Keratinocyte (primary cell): Measurements from ENCODE around the gene MAN1A2. TPM values are rescaled to one million over a fixed set of nuclear protein-coding genes. Genes with fewer than 3 reads are reported as not detected.

Experiments
- DNase-seq: peaks from one replicate; pipeline ENCODE4 v3.0.0-alpha.2; 2011; ENCODE audit warnings: low read depth, missing footprints, low spot score
- FAIRE-seq: peaks from 2 replicates; lab custom pipeline; 2011; peaks lifted over from hg19 to GRCh38; lab: Jason Lieb, UNC
- H2AFZ ChIP-seq: 2 replicates; pipeline ENCODE4 v1.6.0; 2012; ENCODE audit warnings: low read length, control low read depth, inconsistent platforms; ENCODE audit not compliant: control insufficient read depth
- H3K27ac ChIP-seq: 2 replicates; pipeline ENCODE4 v1.5.1; 2011; ENCODE audit warnings: low read length; ENCODE audit not compliant: control insufficient read depth, insufficient read depth
- H3K27me3 ChIP-seq: 3 replicates; pipeline ENCODE4 v1.6.0; 2011; ENCODE audit warnings: low read length; ENCODE audit not compliant: control insufficient read depth, insufficient read depth; ENCODE audit errors: extremely low read depth
- H3K36me3 ChIP-seq, 2 experiments: 2 replicates in 1 of 2; 3 replicates in 1 of 2; pipeline ENCODE4 v1.5.1; 2011; ENCODE audit warnings: low read length in 2 of 2, mild to moderate bottlenecking in 1 of 2; ENCODE audit not compliant: control insufficient read depth in 2 of 2, insufficient read depth in 2 of 2; ENCODE audit errors: extremely low read depth in 1 of 2
- H3K4me1 ChIP-seq: 3 replicates; pipeline ENCODE4 v1.5.1; 2011; ENCODE audit warnings: low read length; ENCODE audit not compliant: control insufficient read depth, insufficient read depth; ENCODE audit errors: extremely low read depth
- H3K4me2 ChIP-seq: 3 replicates; pipeline ENCODE4 v1.6.0; 2011; ENCODE audit warnings: low read depth, low read length; ENCODE audit not compliant: control insufficient read depth, insufficient read depth; ENCODE audit errors: extremely low read depth
- H3K4me3 ChIP-seq, 3 experiments: fragments of 200-600 bp in 1 of 3; sonication (generic) in 1 of 3; 2 replicates in 2 of 3; 3 replicates in 1 of 3; pipeline ENCODE4 v1.5.1; 2011 to 2016; ENCODE audit warnings: low read length in 3 of 3, mild to moderate bottlenecking in 3 of 3, control low read depth in 2 of 3, inconsistent platforms in 1 of 3, low read depth in 1 of 3, mixed read lengths in 1 of 3, mixed run types in 1 of 3, moderate library complexity in 1 of 3; ENCODE audit not compliant: control insufficient read depth in 2 of 3, insufficient read depth in 2 of 3; ENCODE audit errors: extremely low read depth in 1 of 3
- H3K79me2 ChIP-seq: 2 replicates; pipeline ENCODE4 v1.6.0; 2012; ENCODE audit warnings: low read length; ENCODE audit not compliant: control insufficient read depth, insufficient read depth
- H3K9ac ChIP-seq: 3 replicates; pipeline ENCODE4 v1.6.0; 2011; ENCODE audit warnings: low read length; ENCODE audit not compliant: control insufficient read depth, insufficient read depth; ENCODE audit errors: extremely low read depth
- H3K9me1 ChIP-seq: 3 replicates; pipeline ENCODE4 v1.6.0; 2011; ENCODE audit warnings: low read length; ENCODE audit not compliant: control insufficient read depth, insufficient read depth; ENCODE audit errors: extremely low read depth
- H3K9me3 ChIP-seq: 2 replicates; pipeline ENCODE4 v1.5.1; 2012; ENCODE audit warnings: low read depth, low read length; ENCODE audit not compliant: control insufficient read depth
- H4K20me1 ChIP-seq: 3 replicates; pipeline ENCODE4 v1.6.0; 2011; ENCODE audit warnings: low read length; ENCODE audit not compliant: control insufficient read depth, insufficient read depth; ENCODE audit errors: extremely low read depth
- CTCF ChIP-seq, 3 experiments: IDR thresholded peaks in 1 of 3; conservative IDR thresholded peaks in 1 of 3; optimal IDR thresholded peaks in 1 of 3; 2 replicates in 2 of 3; 3 replicates in 1 of 3; pipeline versions ENCODE3 to v1.5.1; 2011; ENCODE audit warnings: low read length in 3 of 3, mild to moderate bottlenecking in 3 of 3, moderate library complexity in 2 of 3, control low read depth in 1 of 3, inconsistent platforms in 1 of 3; ENCODE audit not compliant: insufficient read depth in 2 of 3; ENCODE audit errors: extremely low read depth in 1 of 3
- EZH2 ChIP-seq: IDR thresholded peaks from one replicate; pipeline ENCODE4 v1.6.1; 2012; ENCODE audit warnings: inconsistent platforms, mild to moderate bottlenecking, low read length, moderate library complexity
- dilution Hi-C: fragments of 300-500 bp; cut with MboI; formaldehyde crosslinking; loops from one replicate; pipeline ENCODE4 v1.7.0; 2020; ENCODE audit warnings: low sequenced_read_pairs; ENCODE audit not compliant: extremely low pct_ligation_motif_present
- polyA plus RNA-seq, 5 experiments: library from polyadenylated mRNA; depleted of rRNA in 3 of 5; stranded (reverse) in 3 of 5; stranded (forward) in 1 of 5; unstranded in 1 of 5; fragments of >200 nt; gene quantifications; 1 replicate in 1 of 5; 2 replicates in 3 of 5; 3 replicates in 1 of 5; pipeline versions ENCODE4 v1.2.1 to v1.2.3, GENCODE V29; 2011 to 2012; ENCODE audit warnings: missing spikeins in 2 of 5, low read depth in 1 of 5, low replicate concordance in 1 of 5

Gene MAN1A2
- polyA plus RNA-seq, 1 donor (not counting 4 experiments of a cell fraction or from before 2014, with no cell fraction given) = 19.0 TPM

- DNase-seq (no peak), FAIRE-seq (no peak)
- Histone ChIP-seq H3K4me2 (no peak overlapping the region), H3K79me2 (no peaks in the 10 kb centered on the region), H3K9me1 (no peaks in the 10 kb centered on the region), H3K27me3 (no peaks in the 10 kb centered on the region), H3K4me3 (no peak overlapping the region), H2AFZ (no peak overlapping the region), H4K20me1 (no peaks in the 10 kb centered on the region), H3K27ac (no peak overlapping the region), H3K4me1 (no peaks in the 10 kb centered on the region), H3K9ac (no peak overlapping the region), H3K36me3 (peaks cover 0 to 3% of the 10 kb centered on the region in 2 experiments), H3K9me3 (no peaks in the 10 kb centered on the region)
- no peak for TF ChIP-seq CTCF (optimal IDR thresholded peaks at IDR 0.05 in 1 of 3, IDR thresholded peaks at IDR 0.05 in 1 of 3, conservative IDR thresholded peaks at IDR 0.05 in 1 of 3; ENCODE audit: extremely low read depth in 1 of 3, insufficient read depth in 2 of 3, low read length in 3 of 3)
- no peak for TF ChIP-seq EZH2
- dilution Hi-C loops = no loop called here
Measured at GRCh38 chr1:117447661-117448060, 80.4 kb downstream of the MAN1A2 start.

- dilution Hi-C loops = no loop called here
- no peak overlapping the region for H3K4me2 ChIP-seq
- DNase-seq (no peak), FAIRE-seq (no peak)
- H3K27ac ChIP-seq = no peak overlapping the region
- no peak overlapping the region for H2AFZ ChIP-seq
- no peak overlapping the region for H3K4me3 ChIP-seq
- H3K9ac ChIP-seq = no peak overlapping the region
- no peaks in the 10 kb centered on the region for H3K27me3 ChIP-seq
- peaks cover 0 to 3% of the 10 kb centered on the region in 2 experiments for H3K36me3 ChIP-seq
- no peaks in the 10 kb centered on the region for H3K4me1 ChIP-seq
- no peaks in the 10 kb centered on the region for H3K9me3 ChIP-seq
- no peaks in the 10 kb centered on the region for H3K9me1 ChIP-seq
- H3K79me2 ChIP-seq = no peaks in the 10 kb centered on the region
- TF ChIP-seq EZH2 = no peak
- TF ChIP-seq CTCF (optimal IDR thresholded peaks at IDR 0.05 in 1 of 3, IDR thresholded peaks at IDR 0.05 in 1 of 3, conservative IDR thresholded peaks at IDR 0.05 in 1 of 3; ENCODE audit: extremely low read depth in 1 of 3, insufficient read depth in 2 of 3, low read length in 3 of 3) = no peak
- H4K20me1 ChIP-seq = no peaks in the 10 kb centered on the region
Measured at GRCh38 chr1:117452216-117452615, 85.0 kb downstream of the MAN1A2 start.
